ENCODE measurements around the gene ACAA2.

GRCh38 chr18:49843778-49844625 lies 30.7 kb upstream of the ACAA2 start:
- TF ChIP-seq, protein P1, sequence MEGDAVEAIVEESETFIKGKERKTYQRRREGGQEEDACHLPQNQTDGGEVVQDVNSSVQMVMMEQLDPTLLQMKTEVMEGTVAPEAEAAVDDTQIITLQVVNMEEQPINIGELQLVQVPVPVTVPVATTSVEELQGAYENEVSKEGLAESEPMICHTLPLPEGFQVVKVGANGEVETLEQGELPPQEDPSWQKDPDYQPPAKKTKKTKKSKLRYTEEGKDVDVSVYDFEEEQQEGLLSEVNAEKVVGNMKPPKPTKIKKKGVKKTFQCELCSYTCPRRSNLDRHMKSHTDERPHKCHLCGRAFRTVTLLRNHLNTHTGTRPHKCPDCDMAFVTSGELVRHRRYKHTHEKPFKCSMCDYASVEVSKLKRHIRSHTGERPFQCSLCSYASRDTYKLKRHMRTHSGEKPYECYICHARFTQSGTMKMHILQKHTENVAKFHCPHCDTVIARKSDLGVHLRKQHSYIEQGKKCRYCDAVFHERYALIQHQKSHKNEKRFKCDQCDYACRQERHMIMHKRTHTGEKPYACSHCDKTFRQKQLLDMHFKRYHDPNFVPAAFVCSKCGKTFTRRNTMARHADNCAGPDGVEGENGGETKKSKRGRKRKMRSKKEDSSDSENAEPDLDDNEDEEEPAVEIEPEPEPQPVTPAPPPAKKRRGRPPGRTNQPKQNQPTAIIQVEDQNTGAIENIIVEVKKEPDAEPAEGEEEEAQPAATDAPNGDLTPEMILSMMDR (IDR thresholded peaks at IDR 0.05) = no peak
- no peak for TF ChIP-seq POLR2A (IDR thresholded peaks at IDR 0.05)
